Panc1 (cell line): ENCODE measurements around the gene EVI5.

ENCODE experiments used
- POLR2AphosphoS5 ChIP-seq: IDR thresholded peaks from 2 replicates; pipeline ENCODE4 v1.6.1; 2012; ENCODE audit warnings: mild to moderate bottlenecking, low read depth, low read length, moderate library complexity
- REST ChIP-seq, 2 experiments: IDR thresholded peaks; 2 replicates each; pipeline ENCODE4 v1.6.1; 2011 to 2012; ENCODE audit warnings: low read depth in 2 of 2, control low read depth in 1 of 2, low read length in 1 of 2, mild to moderate bottlenecking in 1 of 2, moderate library complexity in 1 of 2; ENCODE audit not compliant: insufficient read depth in 1 of 2
- SIN3A ChIP-seq: IDR thresholded peaks from 2 replicates; pipeline ENCODE4 v1.6.1; 2012; ENCODE audit warnings: low read depth, mild to moderate bottlenecking, low read length, moderate library complexity, borderline replicate concordance; ENCODE audit not compliant: insufficient read depth
- TCF7L2 ChIP-seq: IDR thresholded peaks from 2 replicates; pipeline ENCODE4 v1.6.1; 2011; ENCODE audit warnings: mild to moderate bottlenecking, low read depth, low read length, inconsistent platforms
- TF ChIP-seq, protein P1 (sequence below): fragments of 450-650 bp; IDR thresholded peaks from 2 replicates; pipeline ENCODE4 v1.5.1; 2017; ENCODE audit warnings: mild to moderate bottlenecking

- TF ChIP-seq POLR2AphosphoS5 (no peak), REST (IDR thresholded peaks at IDR 0.05; ENCODE audit: insufficient read depth in 1 of 2, low read depth in 2 of 2, low read length in 1 of 2) (no peak), TCF7L2 (no peak), SIN3A (no peak)
- TF ChIP-seq, protein P1, sequence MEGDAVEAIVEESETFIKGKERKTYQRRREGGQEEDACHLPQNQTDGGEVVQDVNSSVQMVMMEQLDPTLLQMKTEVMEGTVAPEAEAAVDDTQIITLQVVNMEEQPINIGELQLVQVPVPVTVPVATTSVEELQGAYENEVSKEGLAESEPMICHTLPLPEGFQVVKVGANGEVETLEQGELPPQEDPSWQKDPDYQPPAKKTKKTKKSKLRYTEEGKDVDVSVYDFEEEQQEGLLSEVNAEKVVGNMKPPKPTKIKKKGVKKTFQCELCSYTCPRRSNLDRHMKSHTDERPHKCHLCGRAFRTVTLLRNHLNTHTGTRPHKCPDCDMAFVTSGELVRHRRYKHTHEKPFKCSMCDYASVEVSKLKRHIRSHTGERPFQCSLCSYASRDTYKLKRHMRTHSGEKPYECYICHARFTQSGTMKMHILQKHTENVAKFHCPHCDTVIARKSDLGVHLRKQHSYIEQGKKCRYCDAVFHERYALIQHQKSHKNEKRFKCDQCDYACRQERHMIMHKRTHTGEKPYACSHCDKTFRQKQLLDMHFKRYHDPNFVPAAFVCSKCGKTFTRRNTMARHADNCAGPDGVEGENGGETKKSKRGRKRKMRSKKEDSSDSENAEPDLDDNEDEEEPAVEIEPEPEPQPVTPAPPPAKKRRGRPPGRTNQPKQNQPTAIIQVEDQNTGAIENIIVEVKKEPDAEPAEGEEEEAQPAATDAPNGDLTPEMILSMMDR, result no peak
These were observed 16.6 kb downstream of the EVI5 start for GRCh38 chr1:92768296-92768695.
